ENCODE measurements around the gene RACGAP1.

GRCh38 chr12:49939707-49940106, 85.6 kb downstream of the RACGAP1 start:
- TF ChIP-seq GATA2 (IDR thresholded peaks at IDR 0.05; ENCODE audit: low read depth, low read length): no peak
- no peak for TF ChIP-seq GATA3 (IDR thresholded peaks at IDR 0.05; ENCODE audit: low read depth, low read length)

Data from SH-SY5Y (cell line).